Stomach (tissue), 4 donors: Measurements from ENCODE around the gene P3R3URF.
"Not testable (repeated sequence)": the region's sequence is repeated elsewhere in the genome, so short reads cannot be mapped to it uniquely, and the experiment has no call there.

Experiments
- CTCF ChIP-seq, 7 experiments: fragments of 450-650 bp in 4 of 7; fragments of 200-600 bp in 3 of 7; sonication (generic) in 3 of 7; IDR thresholded peaks; one replicate each; pipeline ENCODE4 v1.5.1; 2016 to 2019; ENCODE audit warnings: antibody characterized with exemption in 7 of 7, control low read depth in 2 of 7, mild to moderate bottlenecking in 1 of 7
- EP300 ChIP-seq: sonication (generic); formaldehyde crosslinking; IDR thresholded peaks from one replicate; pipeline ENCODE4 v1.6.1; 2017; ENCODE audit warnings: antibody characterized with exemption
- POLR2A ChIP-seq, 4 donors: fragments of 450-650 bp; IDR thresholded peaks; one replicate each; pipeline ENCODE4 v1.6.1; 2016; ENCODE audit warnings: antibody characterized with exemption in 4 of 4, control low read depth in 2 of 4, mild to moderate bottlenecking in 1 of 4, moderate library complexity in 1 of 4
- POLR2AphosphoS5 ChIP-seq, 3 donors: sonication (generic); formaldehyde crosslinking; IDR thresholded peaks; one replicate each; pipeline ENCODE4 v1.6.1; 2016; ENCODE audit warnings: antibody characterized with exemption in 3 of 3

DNA sequence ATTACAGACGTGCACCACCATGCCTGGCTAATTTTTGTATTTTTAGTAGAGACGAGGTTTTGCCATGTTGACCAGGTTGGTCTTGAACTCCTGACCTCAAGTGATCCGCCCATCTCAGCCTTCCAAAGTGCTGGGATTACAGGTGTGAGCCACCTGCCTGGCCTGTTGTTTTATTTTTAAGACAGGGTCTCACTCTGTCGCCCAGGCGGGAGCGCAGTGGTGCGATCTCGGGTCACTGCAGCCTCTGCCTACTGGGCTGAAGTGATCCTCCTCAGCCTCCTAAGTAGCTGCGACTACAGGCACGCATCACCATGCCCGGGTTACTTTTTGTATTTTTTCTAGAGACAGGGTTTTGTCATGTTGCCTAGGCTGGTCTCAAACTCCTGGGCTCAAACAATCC, 46.8 kb upstream of the P3R3URF start:
- TF ChIP-seq CTCF (IDR thresholded peaks at IDR 0.05); POLR2AphosphoS5 (IDR thresholded peaks at IDR 0.05); POLR2A (IDR thresholded peaks at IDR 0.05); EP300: not testable (repeated sequence)
